Ramos (cell line): ENCODE data around the gene ZNF526.

Source experiments
- in situ Hi-C: fragments of 300-500 bp; cut with MboI; formaldehyde crosslinking; loops from one replicate; pipeline ENCODE4 v1.14.3; 2022; ENCODE audit warnings: low sequenced_read_pairs; ENCODE audit not compliant: unreplicated experiment

Gene ZNF526

GRCh38 chr19:42244347-42245220, 24.5 kb downstream of the ZNF526 start:
- in situ Hi-C loops, result no loop called here

DNA sequence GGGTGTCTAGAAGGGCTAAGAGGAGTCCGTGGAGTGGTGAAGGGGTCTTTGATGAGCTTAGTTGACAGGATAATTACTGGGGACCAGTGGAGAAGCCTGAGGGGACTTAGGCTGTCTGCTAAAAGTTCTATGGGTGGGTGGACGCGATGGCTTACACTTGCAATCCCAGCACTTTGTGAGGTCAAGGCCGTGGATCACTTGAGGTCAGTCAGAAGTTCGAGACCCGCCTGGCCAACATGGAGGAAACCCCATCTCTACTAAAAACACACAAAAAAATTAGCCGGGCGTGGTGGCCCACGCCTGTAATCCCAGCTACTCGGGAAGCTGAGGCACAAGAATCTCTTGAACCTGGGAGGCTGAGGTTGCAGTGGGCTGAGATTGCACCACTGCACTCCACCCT, 25.1 kb downstream of the ZNF526 start:
- in situ Hi-C loops, result no loop called here

DNA sequence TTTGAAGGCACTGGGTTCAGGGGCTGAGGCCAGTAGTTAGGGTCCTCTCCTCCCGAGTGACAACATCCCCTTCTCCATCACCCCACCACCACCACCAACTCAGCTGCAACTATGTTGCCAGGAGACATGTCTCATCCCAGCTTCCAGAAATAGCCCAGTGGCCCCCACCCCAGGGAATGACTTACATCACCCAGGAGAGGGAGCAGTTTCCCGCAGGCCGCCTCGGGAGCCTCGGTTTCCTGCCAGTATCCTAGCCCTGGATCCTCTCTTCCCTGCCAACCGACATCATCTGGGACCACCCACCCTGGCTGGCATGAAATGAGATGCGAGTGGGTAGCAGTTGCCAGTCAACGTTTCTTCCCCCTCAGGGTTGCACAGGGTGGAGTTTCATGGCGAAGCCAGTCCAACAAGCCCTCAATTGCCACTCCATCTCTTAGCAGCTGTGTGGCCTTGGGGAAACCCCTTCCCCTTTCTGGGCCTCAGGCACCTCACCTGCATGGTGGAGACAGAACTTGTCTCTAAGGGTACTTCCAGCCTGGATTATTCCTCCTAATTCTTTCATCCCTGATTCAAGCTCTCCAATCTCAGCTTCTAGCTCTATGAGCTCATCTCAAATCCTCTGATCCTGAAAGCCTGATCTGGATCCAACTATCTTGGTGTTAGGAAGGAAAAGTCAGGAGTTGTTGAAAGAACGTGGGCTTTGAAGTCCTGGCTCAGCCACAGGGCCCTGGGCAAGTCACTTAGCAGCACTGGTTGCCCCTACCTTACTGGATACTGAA, 26.2 kb downstream of the ZNF526 start:
- in situ Hi-C loops, result no loop called here

GRCh38 chr19:42246922-42247639, 27.0 kb downstream of the ZNF526 start:
- in situ Hi-C loops, result no loop called here

DNA sequence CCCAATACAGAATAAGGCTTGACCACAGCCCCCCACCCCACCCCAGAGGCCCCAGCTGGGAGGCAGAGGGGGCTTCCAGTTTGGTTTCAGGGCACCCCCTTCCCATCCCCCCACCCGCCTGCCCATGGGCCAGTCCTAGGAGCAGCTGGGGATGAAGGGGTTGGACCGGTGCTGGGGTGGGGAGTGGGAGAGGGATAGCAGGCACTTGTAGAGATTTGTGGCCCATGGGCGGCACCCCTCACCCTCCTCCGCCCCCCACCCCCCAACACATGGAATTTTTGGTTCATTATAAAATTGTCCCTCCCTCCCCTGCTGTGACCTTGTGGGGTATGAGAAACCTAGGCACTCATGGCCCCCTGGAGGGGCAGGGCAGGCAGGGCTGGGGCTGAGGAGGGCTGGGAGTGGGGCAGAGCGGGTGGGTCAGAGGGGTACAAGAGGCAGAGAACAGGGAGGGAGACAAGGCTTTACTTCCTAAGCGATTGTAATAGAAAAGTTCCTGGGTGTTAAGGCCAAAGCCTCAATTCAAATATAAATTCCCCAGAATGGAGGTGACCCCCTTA, 27.6 kb downstream of the ZNF526 start:
- in situ Hi-C loops, result no loop called here

DNA sequence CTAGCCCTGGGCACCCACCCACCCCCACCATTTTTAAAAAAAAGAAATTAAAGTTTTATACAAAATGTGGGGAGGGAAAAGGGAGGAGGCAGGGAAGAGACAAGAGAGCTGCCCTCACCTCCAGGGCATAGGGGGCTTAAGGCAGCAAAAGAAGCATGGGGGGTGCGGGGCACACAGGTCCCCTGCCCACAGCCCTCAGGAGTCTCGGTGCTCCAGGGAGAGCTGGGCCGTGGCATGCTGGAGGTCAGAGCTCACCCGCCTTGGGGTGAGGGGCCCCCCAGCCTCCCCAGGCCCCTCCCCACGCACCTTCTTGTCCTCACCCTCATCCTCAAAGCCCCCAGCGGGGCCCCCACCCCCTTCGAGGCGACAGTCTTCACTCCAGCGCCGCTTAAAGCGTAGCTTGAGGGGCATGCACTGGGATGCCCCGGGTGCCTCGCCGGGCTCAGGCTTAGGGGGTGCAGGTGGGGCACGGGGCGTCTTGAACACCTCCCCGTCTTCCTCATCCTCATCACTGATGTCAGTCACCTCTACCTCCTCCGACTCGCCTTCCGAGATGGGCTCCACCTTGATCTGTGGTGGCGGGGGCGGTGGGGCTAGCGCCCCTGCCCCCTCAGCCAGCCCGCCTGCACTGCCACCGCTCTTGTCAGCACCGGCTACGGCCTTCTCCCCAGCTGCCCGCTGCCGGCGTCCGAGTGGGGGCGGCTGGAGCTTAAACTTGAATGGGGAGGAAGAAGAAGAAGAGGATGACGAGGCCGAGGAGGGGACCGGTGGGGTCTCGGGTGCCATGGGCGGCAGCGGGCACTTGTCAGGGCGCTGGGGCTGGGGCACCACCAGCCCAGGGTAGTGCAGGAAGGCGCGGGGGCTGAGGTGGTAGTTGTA, 28.4 kb downstream of the ZNF526 start:
- in situ Hi-C loops, result no loop called here

DNA sequence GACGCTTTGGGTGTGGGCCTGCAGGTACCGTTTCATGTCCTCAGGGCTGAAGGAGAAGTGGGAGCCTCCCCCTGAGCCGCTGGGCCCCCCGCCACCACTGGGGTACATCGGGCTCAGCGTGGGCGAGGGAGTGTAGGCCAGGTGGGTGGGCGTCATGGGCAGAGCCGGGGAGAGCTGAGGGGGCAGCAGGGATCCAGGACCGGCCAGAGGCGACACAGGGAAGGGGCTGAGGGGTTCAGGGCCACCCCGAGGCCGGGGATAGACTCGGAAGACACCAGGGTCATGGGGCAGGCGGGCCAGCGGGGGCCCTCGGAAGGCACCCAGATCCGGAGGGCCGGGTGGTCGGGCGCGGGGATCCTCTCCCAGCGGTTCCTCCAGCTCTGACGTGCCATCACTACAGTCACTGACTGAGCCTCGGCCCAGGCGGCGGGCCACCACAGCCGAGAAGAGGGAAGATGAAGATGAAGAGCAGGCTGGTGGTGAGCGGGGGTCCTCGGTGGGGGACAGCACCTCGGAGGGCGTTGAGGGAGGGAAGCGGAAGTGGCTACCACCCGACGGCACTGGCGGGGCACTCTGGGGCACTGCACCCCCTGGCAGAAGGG, 29.1 kb downstream of the ZNF526 start:
- in situ Hi-C loops, result no loop called here

DNA sequence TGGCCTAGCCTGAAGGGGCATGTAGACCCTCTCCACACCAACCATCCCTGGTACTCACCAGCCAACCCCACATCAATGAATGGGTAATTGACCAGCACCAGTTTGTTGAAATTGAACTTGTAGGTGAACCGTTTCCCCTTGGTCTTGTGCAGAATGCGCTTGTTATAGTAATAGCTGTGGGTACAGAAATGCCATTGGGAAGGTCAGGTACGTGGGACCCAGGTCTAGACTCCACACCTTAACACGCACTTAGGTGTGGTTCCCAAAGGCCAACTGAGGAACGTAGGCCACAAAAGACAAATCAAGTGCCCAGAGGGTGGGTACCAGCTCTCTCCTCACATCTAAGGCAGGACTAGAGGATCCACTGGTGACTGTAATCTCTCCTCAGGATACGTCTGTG, 29.7 kb downstream of the ZNF526 start:
- in situ Hi-C loops, result loop anchor here (25.0 kb wide), 1 partner anchor 1462 kb away; the partner anchor contains the start of genes EGLN2, MIA and RAB4B

- in situ Hi-C loops, result loop anchor here (25.0 kb wide), 1 partner anchor 1463 kb away; the partner anchor contains the start of genes EGLN2, MIA and RAB4B
Measured at GRCh38 chr19:42250183-42250665, 30.1 kb downstream of the ZNF526 start.

GRCh38 chr19:42250666-42251531, 30.8 kb downstream of the ZNF526 start:
- in situ Hi-C loops, result loop anchor here (25.0 kb wide), 1 partner anchor 1464 kb away; the partner anchor contains the start of genes EGLN2, MIA and RAB4B

DNA sequence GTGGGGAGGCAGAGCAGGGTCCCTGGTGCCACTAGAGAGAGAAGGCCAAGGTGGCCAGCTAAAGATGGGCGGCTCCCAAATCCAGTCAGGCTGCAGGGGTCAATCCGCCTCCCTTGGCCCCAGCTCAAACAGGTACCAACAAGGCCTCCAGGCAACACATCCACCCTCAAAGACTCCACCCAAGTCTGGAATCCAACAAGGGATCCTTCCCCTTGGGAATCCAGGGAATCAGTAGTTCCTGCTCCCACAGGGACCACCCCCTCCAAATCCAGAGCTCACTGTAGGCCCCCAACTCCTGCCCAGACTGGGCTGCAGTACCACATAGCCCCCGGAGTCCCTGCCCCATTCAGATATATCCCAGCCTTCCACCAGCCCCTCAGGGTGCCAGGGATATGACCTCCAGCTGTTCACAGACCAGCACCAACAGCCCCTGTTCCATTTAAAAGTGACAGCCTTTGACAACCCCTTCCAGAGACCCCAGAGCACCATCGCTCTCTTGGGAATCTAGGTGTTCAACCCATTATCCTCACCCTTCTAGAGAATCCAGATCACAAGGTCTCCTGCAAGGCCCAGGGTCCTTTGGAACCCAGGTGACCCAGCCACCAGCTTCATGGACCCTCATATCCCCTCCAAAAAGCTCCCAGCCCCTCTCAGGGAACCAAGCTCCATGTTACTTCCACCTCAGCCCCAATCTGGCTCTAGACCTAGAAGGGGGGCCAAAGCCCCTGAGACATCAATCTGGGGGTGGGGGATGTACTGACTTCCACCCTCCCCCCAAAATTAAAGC, 31.7 kb downstream of the ZNF526 start:
- in situ Hi-C loops, result loop anchor here (25.0 kb wide), 1 partner anchor 1464 kb away; the partner anchor contains the start of genes EGLN2, MIA and RAB4B

GRCh38 chr19:42252365-42253244, 32.5 kb downstream of the ZNF526 start:
- in situ Hi-C loops, result loop anchor here (25.0 kb wide), 1 partner anchor 1465 kb away; the partner anchor contains the start of genes EGLN2, MIA and RAB4B

DNA sequence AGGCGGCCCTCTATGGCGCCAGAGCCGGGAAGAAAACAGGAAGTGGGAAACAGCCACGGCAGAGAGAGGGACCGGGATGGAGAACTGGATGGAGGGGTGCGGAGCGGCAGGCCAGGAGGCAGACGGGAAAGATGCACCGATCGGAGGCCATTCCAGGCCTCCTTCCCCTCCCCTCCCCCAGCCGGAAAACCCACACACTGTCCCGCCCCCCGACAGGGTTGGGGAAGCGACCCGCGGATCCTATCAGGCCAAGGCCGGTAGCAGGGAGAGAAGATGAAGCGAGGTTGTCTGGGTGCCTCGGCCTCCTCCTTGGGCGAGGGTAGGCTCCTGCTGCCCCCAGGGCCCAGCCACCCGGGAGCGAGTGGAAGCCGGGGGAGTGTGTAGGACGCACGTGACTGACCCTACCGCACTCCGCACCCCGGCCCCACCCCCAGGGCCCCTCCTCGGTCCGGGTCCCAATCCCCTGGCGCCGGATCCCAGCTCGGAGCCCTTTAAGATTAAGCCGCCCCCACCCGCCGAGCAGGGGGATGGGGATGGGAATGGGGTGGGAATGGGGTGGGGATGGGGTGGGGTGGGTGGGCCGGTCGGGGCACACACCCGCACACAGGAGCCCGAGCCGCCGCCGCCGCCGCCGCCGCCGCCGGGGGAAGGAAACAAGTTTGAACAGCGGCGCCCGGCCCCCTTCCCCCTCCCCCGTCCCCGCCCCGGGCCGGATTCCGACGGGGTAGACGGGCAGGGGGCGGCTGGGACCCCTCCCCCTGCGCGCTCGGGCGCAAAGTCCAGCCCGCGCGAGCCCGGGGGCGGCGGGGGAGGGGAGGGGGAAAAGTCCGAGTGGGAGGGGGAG, 33.4 kb downstream of the ZNF526 start:
- in situ Hi-C loops, result loop anchor here (25.0 kb wide), 1 partner anchor 1466 kb away; the partner anchor contains the start of genes EGLN2, MIA and RAB4B

DNA sequence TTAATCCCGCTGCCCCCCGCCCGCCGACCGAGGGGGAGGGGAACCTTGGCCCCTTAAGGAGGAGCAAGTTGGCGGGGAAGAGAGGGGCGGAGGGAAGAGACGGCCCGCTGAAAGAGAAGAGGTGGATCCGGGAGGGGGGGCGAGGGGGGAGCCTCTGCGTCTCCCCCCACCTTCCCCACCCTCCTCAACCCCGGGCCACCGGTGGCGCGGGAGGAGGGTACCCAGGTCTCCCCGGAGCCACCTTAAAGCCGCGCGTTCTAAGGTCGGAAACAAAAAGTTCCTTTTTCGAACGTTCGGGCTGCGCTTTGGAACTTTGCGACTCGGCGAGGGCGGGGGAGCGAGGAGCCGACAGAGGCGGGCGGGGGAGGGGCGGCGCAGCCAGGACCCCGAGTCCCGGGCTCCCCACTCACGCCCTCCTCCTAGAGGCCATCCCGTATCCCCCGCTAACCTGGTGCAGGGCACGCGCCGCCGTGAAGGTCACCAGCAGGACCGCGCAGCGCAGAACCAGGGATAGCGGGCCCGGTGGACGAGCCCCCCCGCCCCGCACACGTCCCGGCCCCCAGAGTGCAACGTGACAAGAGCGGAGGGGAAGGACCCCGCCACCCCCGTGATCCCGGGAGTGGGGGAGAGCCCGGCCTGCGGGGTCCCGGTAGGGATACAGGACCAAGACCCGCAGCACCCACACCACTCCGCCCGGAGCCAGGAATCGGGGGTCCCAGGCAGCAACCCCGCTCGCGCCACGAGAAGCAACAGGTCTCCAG, 34.2 kb downstream of the ZNF526 start:
- in situ Hi-C loops, result loop anchor here (25.0 kb wide), 1 partner anchor 1467 kb away; the partner anchor contains the start of genes EGLN2, MIA and RAB4B
